EH (cell line): ENCODE measurements around the gene IGF1R.
"Not testable (repeated sequence)": the region's sequence is repeated elsewhere in the genome, so short reads cannot be mapped to it uniquely, and the experiment has no call there.

Source experiments
- DNase-seq: peaks from one replicate; pipeline ENCODE4 v3.0.0-alpha.2; 2015; ENCODE audit warnings: low read depth

IGF1R gene

DNA sequence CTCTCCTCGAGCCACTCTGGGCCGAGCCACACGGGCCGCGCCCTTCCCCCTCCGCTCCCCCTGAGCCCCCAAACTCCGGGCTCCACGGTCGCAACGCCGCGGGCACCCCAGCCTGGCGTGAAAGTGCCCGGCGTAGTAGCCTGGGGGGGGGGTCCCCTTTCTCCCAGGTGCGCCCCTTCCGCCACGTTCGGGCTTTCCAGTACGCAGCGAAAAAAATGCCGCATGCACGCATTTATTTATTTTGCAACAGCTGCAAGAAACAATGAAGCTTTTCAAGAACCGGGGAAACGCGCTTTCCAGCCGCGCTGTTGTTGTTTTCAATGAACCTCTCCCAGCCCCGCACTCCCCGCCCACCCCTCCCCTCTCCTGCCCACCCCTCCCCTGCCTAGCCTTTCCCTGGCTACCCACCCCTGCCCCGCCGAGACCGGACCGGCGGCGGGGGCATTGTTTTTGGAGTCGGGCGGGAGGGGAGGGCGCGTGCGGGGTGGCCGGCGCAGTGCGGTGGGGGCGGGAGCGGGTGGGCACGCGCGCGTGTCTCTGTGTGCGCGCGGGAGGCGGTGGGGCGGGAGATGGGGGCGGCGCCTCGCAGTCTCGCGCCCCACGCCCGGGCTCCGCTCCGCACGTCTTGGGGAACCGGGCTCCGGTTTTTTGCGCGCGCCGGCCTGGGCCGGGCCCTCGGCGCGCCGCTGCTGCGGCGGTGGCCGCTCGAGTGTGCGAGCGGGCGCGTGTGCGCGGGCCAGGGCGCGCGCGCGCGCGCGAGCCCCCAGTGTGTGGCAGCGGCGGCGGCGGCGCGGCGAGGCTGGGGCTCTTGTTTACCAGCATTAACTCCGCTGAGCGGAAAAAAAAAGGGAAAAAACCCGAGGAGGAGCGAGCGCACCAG lies at the start of gene IGF1R:
Gene IGF1R, plus strand, starts transcription at position 766 of the 880 bp plus-strand sequence. CDS start 1,043 bp downstream, outside the sequence.
- DNase-seq = peak; percentile 89

DNA sequence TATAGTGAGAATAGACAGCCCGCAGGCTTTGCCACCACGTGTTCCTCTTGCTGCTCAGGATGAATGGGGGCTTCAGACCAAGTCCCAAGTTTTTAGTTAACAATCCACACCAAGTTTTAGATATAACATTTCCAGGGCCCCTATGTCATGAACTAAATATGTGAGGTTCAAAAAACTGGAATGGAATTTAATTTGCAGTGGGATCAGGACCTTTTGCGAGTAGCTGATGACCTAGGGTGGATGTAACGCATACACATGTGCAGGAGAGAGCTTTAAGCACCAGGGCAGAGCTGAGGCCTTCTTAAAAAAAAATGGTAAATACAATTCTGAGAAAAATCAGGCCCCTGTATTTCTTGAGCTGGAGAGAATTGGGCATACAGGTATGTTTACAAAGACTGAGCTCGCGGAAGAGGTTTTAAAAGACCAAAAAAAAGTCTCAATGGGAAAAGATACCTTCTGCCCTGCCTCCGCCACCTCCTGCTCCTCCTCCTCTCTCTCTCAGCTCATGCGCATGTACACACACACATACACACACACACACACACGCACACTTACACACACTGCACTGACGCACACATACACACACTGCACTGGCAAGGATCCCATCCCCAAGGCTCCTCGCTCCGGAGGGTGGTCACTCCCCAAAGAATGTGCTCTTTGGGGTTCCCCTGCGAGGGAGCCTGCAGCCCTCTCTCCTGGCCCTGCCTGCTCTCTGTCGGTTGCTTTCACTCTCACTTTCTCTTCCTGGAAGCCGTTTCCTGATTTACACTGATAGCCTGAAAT lies 48.2 kb upstream of the IGF1R start:
- peak; percentile 34 for DNase-seq

DNA sequence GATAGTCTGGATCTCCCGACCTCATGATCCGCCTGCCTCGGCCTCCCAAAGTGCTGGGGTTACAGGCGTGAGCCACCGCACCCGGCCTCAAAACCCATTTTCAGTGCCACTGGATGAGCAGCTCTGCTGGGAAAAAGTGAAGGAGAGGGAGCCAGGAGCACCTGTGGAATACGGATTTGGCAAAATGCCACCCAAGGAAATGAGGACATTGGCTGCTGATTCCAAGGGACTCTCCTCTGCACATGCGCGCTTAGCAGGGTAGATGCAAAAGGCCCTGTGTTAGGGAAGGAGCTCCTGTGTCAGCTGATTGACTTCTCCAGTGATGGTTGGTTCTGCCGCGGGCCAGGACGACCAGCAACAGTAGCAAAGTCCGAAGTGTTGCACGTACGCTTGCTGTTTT lies 43.4 kb upstream of the IGF1R start:
- DNase-seq = no peak

DNA sequence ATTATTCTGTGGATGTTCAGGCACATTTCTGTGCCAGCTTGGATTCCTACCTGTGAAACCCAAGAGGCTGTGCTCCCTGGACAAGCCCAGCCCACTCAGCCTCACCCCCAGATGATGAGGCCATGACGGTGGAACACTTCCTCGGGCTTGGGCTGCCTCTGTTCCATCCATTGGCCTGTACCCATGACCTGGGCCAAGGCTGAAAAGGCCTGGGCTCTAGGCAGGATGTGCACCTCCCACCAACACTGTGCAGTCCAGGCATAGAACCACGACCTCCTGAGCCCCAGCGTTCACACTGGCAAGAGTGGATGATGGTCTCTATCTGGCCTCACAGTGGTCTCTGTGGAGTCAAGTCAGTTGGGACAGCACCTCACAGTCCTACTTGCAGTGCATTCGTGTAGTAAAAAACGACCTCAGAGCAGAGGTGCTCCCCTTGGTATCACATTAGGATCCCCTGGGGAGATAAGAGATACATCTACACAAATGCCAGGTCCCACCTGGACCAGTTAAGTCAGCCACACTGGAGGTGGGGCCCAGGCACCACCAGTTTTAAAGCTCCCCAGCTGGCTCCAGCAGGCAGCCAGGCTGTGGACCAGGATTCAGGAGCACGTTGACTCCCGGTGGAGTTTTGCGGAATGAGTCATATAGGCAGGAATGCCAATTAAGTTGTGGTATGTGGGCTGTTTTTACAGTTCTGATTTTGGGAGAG lies 39.0 kb upstream of the IGF1R start:
- peak; percentile 77 for DNase-seq

- no peak for DNase-seq
These were observed 37.3 kb upstream of the IGF1R start for GRCh38 chr15:98610991-98611390.

DNA sequence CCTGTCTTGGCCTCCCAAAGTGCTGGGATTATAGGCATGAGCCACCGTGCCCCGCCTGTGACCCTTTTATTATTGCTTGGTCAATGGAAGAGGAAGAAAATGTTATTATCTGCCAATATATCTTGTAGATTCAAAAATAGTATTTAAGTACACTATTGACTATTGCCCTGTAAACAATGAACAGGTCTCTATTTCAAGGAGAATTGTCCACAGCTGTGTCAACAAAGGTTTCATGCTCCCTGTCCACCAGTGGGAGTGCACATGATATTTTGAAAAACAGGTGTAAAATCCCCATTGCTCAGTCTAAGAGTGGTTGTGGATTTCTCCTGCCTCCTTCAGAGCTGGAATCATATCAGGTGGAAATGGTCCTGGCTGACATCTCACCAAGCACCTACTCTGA lies 36.5 kb upstream of the IGF1R start:
- DNase-seq = no peak

GRCh38 chr15:98612490-98613110 lies 35.7 kb upstream of the IGF1R start:
- no peak for DNase-seq

DNA sequence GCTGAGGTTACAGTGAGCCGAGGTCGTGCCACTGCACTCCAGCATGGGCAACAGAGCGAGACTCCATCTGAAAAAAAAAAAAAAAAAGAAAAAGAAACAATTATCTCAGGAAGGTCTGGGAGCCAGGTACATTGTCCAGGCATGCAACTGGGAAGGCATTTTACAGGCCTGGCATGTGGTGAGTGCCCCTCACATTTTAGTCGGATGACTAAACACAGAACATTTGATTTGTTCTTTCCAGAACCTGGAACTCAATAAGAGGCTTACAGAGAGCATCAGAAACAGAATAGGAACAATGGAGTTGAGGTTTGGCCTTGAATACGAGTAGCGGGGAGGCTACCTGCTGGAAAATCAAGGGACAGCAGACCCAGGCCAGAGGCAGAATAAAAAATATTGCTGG lies 33.7 kb upstream of the IGF1R start:
- DNase-seq = no peak

GRCh38 chr15:98616397-98616796 lies 31.9 kb upstream of the IGF1R start:
- no peak for DNase-seq

GRCh38 chr15:98617328-98617980 lies 30.9 kb upstream of the IGF1R start:
- DNase-seq = no peak

GRCh38 chr15:98618576-98618975 lies 29.8 kb upstream of the IGF1R start:
- not testable (repeated sequence) for DNase-seq

GRCh38 chr15:98620020-98620419 lies 28.3 kb upstream of the IGF1R start:
- no peak for DNase-seq

GRCh38 chr15:98621021-98621420 lies 27.3 kb upstream of the IGF1R start:
- no peak for DNase-seq

DNA sequence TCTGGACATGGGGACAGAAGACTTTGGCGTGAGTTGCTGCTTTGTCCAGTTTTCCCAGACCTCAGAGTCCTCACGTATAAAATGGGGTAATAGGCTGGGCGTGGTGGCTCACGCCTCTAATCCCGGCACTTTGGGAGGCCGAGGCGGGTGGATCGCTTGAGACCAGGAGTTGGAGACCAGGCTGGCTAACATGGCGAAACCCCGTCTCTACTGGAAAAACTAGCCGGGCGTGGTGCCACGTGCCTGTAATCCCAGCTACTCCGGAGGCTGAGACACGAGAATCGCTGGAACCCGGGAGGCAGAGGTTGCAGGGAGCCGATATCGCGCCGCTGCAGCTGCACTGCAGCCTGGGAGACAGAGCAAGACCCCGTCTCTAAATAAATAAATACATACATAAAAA lies 22.7 kb upstream of the IGF1R start:
- no peak for DNase-seq

GRCh38 chr15:98626153-98626552 lies 22.2 kb upstream of the IGF1R start:
- no peak for DNase-seq

GRCh38 chr15:98628216-98628615 lies 20.1 kb upstream of the IGF1R start:
- DNase-seq = no peak

DNA sequence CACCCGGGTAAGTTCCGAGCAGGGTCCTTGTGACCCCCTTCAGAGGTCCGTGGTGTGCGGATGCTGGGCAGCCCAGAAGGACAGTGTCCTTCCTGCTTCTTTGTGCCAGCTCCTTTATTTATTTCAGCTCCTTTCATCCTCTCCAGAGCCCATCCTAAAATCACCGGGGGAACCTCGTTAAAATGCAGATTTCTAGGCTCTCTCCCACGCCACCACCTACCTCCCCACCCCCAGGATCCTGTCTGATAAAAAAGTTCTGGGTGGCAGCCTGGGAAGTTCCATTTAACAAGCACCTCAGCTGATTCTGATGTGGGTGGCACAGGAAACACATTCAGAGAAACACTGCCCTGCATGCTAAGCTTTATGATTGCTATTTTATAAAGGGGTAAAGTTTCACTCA lies 12.5 kb upstream of the IGF1R start:
- DNase-seq = no peak

DNA sequence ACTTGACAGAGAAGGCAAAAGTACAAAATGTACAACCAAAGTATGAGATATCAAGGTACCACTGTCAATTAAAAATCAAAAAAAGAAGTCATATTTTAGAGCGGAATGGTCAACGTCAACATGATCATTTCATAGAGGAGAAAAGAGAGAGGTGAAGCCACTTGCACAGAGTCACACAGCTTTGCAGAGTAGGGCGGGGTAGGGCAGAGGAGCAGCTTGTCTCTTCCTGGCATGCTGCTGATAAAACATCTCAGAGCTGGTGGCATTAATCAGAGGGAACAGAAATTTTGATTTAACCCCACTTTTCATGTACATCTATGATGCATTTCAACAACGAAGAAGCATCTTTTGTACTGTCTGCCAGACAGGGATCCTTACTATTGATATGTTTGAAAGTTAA lies 5.2 kb upstream of the IGF1R start:
- no peak for DNase-seq

DNA sequence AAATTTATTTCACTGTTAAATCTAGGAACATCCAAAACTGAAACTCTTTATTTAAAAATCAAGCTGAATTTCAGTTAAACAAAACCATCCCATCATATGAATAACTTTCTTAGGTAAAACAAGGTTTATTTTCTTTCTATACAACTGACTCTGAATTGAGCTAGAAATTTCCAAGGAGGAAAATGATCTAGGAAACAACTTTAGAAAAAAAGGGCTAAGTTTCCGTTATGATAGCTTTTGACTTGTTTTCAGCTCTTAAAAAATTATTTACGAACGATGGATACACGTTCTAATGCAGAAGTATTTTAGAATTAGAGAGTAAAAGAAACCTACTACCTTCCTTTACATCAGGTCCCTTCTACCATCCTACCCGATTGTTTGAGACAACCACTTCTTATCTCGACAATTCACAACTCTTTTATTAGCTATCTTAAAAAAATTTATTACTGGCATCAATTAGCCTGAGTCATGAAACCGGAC lies 1.8 kb upstream of the IGF1R start:
- DNase-seq = no peak

DNA sequence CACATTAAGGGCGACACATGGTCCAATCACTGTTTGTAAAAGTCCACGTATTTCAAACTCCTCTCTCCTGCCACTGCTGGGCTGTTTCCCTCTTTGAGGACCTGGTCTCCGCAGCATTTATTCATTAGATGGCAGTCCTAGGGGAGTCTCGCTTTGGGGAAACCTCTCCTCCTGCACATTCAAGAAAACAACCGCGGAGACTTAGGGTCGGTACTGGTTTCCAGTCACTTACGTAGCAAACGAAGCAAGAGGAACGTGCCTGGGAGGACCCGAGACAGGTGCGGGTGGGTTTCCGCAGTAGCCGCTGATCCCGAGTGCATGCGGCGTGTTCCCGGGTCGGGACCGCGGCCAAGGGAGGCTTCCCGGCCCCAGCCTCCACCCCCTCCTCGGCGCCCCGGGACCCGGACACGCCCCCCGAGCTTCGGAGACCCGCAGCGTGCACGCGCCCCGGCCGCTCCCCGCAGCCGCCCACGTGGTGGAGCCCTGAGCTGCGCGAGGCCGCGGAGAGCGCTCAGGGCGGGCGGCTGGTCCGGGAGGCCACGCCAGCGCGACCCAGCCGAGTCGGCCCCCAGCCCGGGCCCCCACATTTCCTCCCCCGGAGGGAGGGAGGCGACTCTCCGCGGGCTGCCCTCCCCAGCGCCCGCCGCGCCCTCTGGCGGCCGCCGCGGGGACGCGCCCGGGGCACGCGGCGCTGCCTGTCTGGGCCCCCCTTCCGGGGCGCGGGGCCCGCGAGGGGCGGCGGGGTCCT lies 1.1 kb upstream of the IGF1R start:
- peak; percentile 58 for DNase-seq
